NT2/D1 (cell line): ENCODE measurements around the gene SPOP.
"Not testable (repeated sequence)": the region's sequence is repeated elsewhere in the genome, so short reads cannot be mapped to it uniquely, and the experiment has no call there.

ENCODE experiments used
- SUZ12 ChIP-seq: IDR thresholded peaks from 2 replicates; pipeline ENCODE4 v1.6.1; 2011; ENCODE audit not compliant: insufficient read length, insufficient read depth; ENCODE audit errors: extremely low read depth
- YY1 ChIP-seq: IDR thresholded peaks from 2 replicates; pipeline ENCODE4 v1.6.1; 2011; ENCODE audit not compliant: insufficient read length, insufficient read depth
- ZNF274 ChIP-seq: IDR thresholded peaks from 2 replicates; pipeline ENCODE4 v1.6.1; 2011; ENCODE audit warnings: mild to moderate bottlenecking, low read depth, low read length

GRCh38 chr17:49568695-49569047, 109.2 kb downstream of the SPOP start:
- TF ChIP-seq ZNF274, SUZ12, YY1: not testable (repeated sequence)
